ENCODE measurements around the gene ITSN1.

DNA sequence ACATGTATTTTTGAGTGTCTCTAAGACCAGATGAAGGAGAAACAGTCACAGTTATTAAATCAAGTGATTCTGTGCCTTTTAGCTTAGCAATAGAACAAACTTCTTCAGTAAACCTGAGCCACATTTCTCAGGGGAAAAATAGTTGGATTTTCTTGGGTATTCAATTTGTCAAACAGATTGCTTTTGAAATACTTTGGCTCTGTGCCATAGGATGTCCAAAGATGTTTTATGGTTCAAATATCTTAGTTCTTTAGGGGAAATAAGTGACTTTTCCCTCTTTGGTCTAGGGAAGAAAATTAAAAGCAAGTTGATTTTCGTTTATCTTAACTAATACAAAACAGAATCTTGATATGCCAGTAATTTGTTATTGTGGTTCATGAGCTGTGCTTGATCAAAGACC, 147.4 kb downstream of the ITSN1 start:
- TF ChIP-seq CTCF (IDR thresholded peaks at IDR 0.05) (no peak), POLR2A (IDR thresholded peaks at IDR 0.05) (no peak)

All from body of pancreas (tissue), 4 donors.